ENCODE measurements around the gene EDNRA. TPM values are rescaled to one million over a fixed set of nuclear protein-coding genes. Genes with fewer than 3 reads are reported as not detected.
"Not testable (repeated sequence)": the region's sequence is repeated elsewhere in the genome, so short reads cannot be mapped to it uniquely, and the experiment has no call there.

EDNRA gene
- total RNA-seq: not detected

GRCh38 chr4:147480891-147481576 lies at the start of gene EDNRA:
TSS of gene EDNRA (plus strand) at chr4:147481097. CDS start at chr4:147485682, 4,585 bp downstream.
- ATAC-seq (peak; percentile 45), DNase-seq (no peak)
- no peaks in the 10 kb centered on the region for H3K9me3 Mint-ChIP-seq (ENCODE audit: low read depth)
- H3K27me3 Mint-ChIP-seq: peaks cover 51% of the 10 kb centered on the region
- no peaks in the 10 kb centered on the region for H3K36me3 Mint-ChIP-seq
- H3K4me3 Mint-ChIP-seq: no peak within 1 kb of the TSS
- no peak within 1 kb of the TSS for H3K27ac Mint-ChIP-seq
- H3K4me1 Mint-ChIP-seq: peaks cover 9% of the 10 kb centered on the region
- CTCF ChIA-PET: no interaction called here

- DNase-seq; ATAC-seq; H3K4me3 Mint-ChIP-seq; H3K36me3 Mint-ChIP-seq; CTCF ChIA-PET; H3K4me1 Mint-ChIP-seq; H3K27ac Mint-ChIP-seq; H3K9me3 Mint-ChIP-seq (ENCODE audit: low read depth); H3K27me3 Mint-ChIP-seq: not testable (repeated sequence)
Observed at GRCh38 chr4:147434370-147434769, 46.5 kb upstream of the EDNRA start.

DNA sequence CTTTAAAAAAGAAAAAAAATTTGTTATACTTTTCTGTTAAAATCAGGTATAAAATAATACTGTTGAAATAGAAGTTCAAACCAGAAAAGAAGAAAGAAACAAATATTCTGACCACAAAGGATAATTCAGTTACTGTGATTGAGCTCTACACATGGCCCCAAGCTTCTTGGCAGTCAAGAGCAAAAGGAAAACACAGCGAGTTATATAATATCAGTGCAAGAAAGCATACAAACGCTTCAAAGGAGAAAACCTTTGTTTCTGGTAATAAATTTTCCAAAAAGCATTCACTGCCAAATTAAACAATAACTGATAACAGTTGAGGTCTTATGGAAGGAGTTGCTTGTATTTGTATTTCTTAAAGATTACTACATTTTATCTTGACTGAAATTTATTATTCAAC lies 40.5 kb upstream of the EDNRA start:
- no peaks in the 10 kb centered on the region for H3K36me3 Mint-ChIP-seq
- ATAC-seq (no peak), DNase-seq (no peak)
- H3K4me3 Mint-ChIP-seq: no peak overlapping the region
- H3K4me1 Mint-ChIP-seq: no peaks in the 10 kb centered on the region
- no peaks in the 10 kb centered on the region for H3K27me3 Mint-ChIP-seq
- no peaks in the 10 kb centered on the region for H3K9me3 Mint-ChIP-seq (ENCODE audit: low read depth)
- no peak overlapping the region for H3K27ac Mint-ChIP-seq
- CTCF ChIA-PET: no interaction called here

- DNase-seq (no peak), ATAC-seq (no peak)
- Mint-ChIP-seq H3K27ac (no peak overlapping the region), H3K4me3 (no peak overlapping the region), H3K36me3 (no peaks in the 10 kb centered on the region), H3K9me3 (ENCODE audit: low read depth) (no peaks in the 10 kb centered on the region), H3K27me3 (no peaks in the 10 kb centered on the region), H3K4me1 (no peaks in the 10 kb centered on the region)
- CTCF ChIA-PET: no interaction called here
Observed at GRCh38 chr4:147447786-147448185, 33.1 kb upstream of the EDNRA start.

DNA sequence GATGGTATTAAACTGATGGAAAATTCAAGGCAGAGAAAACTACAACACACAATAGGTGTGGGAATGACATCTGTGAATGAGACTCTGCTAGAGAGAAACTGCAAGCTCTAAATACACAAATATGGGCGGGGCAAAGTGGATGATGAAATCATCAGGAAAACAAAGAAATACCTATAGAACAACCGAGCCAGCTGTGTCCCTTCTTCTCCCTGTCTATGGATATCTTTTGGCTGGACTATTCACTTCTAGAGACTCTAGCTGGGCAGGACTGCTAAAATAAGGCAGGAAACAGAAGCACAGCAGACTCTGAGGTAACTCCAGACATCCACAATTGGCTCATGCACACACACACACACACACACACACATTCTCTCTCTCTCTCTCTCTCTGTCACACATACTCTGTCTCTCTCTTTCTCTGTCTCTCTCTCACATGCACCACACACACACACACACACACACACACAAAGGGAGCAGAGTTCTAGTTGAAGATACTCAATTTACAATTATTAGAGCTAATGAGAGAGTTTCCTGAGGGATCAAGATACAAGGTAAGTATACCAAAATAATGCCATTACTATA lies 27.2 kb upstream of the EDNRA start:
- no peaks in the 10 kb centered on the region for H3K4me1 Mint-ChIP-seq
- H3K36me3 Mint-ChIP-seq: no peaks in the 10 kb centered on the region
- H3K9me3 Mint-ChIP-seq (ENCODE audit: low read depth): peaks cover 5% of the 10 kb centered on the region
- no peak for DNase-seq
- ATAC-seq: no peak
- no peak overlapping the region for H3K4me3 Mint-ChIP-seq
- H3K27ac Mint-ChIP-seq: no peak overlapping the region
- CTCF ChIA-PET: no interaction called here
- H3K27me3 Mint-ChIP-seq: no peaks in the 10 kb centered on the region

DNA sequence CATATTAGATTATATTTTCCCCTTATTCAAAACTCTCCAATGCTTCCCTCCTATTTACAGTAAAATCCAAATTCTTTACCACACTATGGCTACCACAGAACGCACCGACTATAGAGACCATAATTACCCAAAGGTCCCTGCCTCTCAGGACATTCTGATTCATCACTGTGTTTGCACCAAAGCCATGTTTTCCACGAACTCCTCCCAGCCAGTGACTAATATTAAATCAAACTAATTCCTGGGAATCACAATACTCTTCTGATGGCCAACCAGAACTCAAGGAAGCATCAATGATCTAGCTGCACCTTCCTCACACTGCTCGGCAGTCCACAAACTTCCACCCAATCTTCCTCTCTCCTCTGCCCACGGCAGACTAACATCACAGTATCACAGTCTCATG lies 24.2 kb upstream of the EDNRA start:
- H3K4me1 Mint-ChIP-seq: no peaks in the 10 kb centered on the region
- no peaks in the 10 kb centered on the region for H3K36me3 Mint-ChIP-seq
- CTCF ChIA-PET: no interaction called here
- DNase-seq: no peak
- H3K4me3 Mint-ChIP-seq: no peak overlapping the region
- no peak for ATAC-seq
- no peak overlapping the region for H3K27ac Mint-ChIP-seq
- no peaks in the 10 kb centered on the region for H3K27me3 Mint-ChIP-seq
- H3K9me3 Mint-ChIP-seq (ENCODE audit: low read depth): peaks cover 5% of the 10 kb centered on the region

- Mint-ChIP-seq H3K9me3 (ENCODE audit: low read depth) (no peaks in the 10 kb centered on the region), H3K27me3 (no peaks in the 10 kb centered on the region), H3K4me3 (no peak overlapping the region), H3K27ac (no peak overlapping the region), H3K36me3 (no peaks in the 10 kb centered on the region), H3K4me1 (no peaks in the 10 kb centered on the region)
- DNase-seq: no peak
- CTCF ChIA-PET: no interaction called here
- ATAC-seq: no peak
Observed at GRCh38 chr4:147461161-147461560, 19.7 kb upstream of the EDNRA start.

DNA sequence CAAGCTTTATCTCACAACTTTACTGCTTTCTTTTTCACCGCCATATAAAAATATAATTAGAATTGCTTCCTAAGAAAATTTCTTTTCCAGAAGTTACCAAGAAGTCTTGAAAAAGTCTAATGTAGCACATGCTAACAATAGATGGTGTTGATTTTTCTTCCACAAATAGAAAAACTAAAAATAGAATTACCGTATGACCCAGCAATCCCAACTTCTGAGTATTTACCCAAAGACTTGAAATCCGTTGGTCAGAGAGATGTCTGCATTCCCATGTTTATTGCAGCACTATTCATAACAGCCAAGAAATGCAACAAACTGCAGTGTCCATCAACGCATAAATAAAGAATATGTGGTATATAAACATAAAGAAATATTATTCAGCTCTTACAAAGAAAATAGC lies 17.8 kb upstream of the EDNRA start:
- CTCF ChIA-PET: no interaction called here
- Mint-ChIP-seq H3K4me1 (no peaks in the 10 kb centered on the region), H3K27me3 (no peaks in the 10 kb centered on the region), H3K4me3 (no peak overlapping the region), H3K9me3 (ENCODE audit: low read depth) (no peaks in the 10 kb centered on the region), H3K36me3 (no peaks in the 10 kb centered on the region), H3K27ac (no peak overlapping the region)
- DNase-seq (no peak), ATAC-seq (no peak)

GRCh38 chr4:147465461-147465860 lies 15.4 kb upstream of the EDNRA start:
- peaks cover under 1% of the 10 kb centered on the region for H3K27me3 Mint-ChIP-seq
- H3K36me3 Mint-ChIP-seq: no peaks in the 10 kb centered on the region
- H3K4me1 Mint-ChIP-seq: no peaks in the 10 kb centered on the region
- H3K4me3 Mint-ChIP-seq: no peak overlapping the region
- DNase-seq (no peak), ATAC-seq (no peak)
- CTCF ChIA-PET: no interaction called here
- no peaks in the 10 kb centered on the region for H3K9me3 Mint-ChIP-seq (ENCODE audit: low read depth)
- no peak overlapping the region for H3K27ac Mint-ChIP-seq

- H3K9me3 Mint-ChIP-seq (ENCODE audit: low read depth): no peaks in the 10 kb centered on the region
- no peak overlapping the region for H3K4me3 Mint-ChIP-seq
- CTCF ChIA-PET: no interaction called here
- ATAC-seq: no peak
- no peaks in the 10 kb centered on the region for H3K36me3 Mint-ChIP-seq
- no peak for DNase-seq
- no peak overlapping the region for H3K27ac Mint-ChIP-seq
- H3K27me3 Mint-ChIP-seq: peaks cover 47% of the 10 kb centered on the region
- H3K4me1 Mint-ChIP-seq: peaks cover 9% of the 10 kb centered on the region
Observed at GRCh38 chr4:147477439-147477838, 3.5 kb upstream of the EDNRA start.

DNA sequence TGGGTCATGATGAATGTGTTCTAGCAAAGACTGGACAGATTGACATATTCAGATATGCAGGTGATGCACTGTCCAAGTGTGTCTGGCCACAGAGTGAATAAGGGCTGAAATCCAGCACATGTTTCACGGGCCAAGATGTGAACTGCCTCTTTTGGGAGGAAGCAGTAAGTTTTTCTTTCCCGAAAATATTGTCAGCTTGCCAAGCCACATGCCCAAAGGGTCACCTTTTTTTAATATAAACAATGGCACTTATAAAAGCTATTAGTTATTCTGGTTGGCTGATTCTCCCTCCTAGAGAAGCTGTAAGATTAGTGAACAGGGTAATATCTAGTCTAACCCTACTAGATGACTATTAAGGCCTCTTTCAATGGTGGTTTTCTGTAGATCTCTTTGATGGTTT lies 1.5 kb upstream of the EDNRA start:
- Mint-ChIP-seq H3K9me3 (ENCODE audit: low read depth) (no peaks in the 10 kb centered on the region), H3K27me3 (peaks cover 51% of the 10 kb centered on the region), H3K4me1 (peaks cover 9% of the 10 kb centered on the region), H3K36me3 (no peaks in the 10 kb centered on the region), H3K4me3 (no peak overlapping the region), H3K27ac (no peak overlapping the region)
- ATAC-seq (no peak), DNase-seq (no peak)
- CTCF ChIA-PET: no interaction called here

- CTCF ChIA-PET: no interaction called here
- ATAC-seq: no peak
- Mint-ChIP-seq H3K4me1 (peaks cover 9% of the 10 kb centered on the region), H3K27ac (no peak overlapping the region), H3K36me3 (no peaks in the 10 kb centered on the region), H3K27me3 (peaks cover 51% of the 10 kb centered on the region), H3K4me3 (no peak overlapping the region), H3K9me3 (ENCODE audit: low read depth) (no peaks in the 10 kb centered on the region)
- no peak for DNase-seq
Observed at GRCh38 chr4:147479786-147480185, 1.1 kb upstream of the EDNRA start.

DNA sequence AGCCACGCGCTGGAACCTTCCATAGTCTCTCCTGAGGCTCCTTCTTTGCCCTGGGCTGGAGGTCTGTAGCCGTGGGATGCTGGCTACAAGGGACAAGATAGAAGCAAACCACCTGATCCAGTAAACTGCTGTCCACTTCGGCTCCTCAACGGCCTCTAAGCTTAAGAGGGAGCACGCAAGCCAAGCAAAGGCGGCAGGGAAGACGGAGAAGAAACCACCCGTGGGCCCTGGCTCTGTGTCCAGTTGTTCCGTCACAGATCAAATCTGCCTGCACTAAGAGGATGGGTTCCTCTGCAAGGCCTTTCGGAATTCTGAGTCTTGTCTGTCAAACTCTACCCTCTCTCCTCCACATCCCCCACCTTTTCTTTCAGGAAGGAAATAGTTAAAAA lies 401 bp upstream of the EDNRA start:
- ATAC-seq (no peak), DNase-seq (no peak)
- peaks cover 51% of the 10 kb centered on the region for H3K27me3 Mint-ChIP-seq
- H3K27ac Mint-ChIP-seq: no peak overlapping the region
- no peaks in the 10 kb centered on the region for H3K9me3 Mint-ChIP-seq (ENCODE audit: low read depth)
- H3K36me3 Mint-ChIP-seq: no peaks in the 10 kb centered on the region
- CTCF ChIA-PET: no interaction called here
- H3K4me3 Mint-ChIP-seq: no peak overlapping the region
- H3K4me1 Mint-ChIP-seq: peaks cover 9% of the 10 kb centered on the region

GRCh38 chr4:147481577-147482109 lies 746 bp downstream of the EDNRA start:
- CTCF ChIA-PET: no interaction called here
- peaks cover 9% of the 10 kb centered on the region for H3K4me1 Mint-ChIP-seq

More at GRCh38 chr4:147481577-147482109, 746 bp downstream of the EDNRA start:
- no peak for DNase-seq
- H3K27me3 Mint-ChIP-seq: peaks cover 51% of the 10 kb centered on the region
- no peaks in the 10 kb centered on the region for H3K36me3 Mint-ChIP-seq
- H3K9me3 Mint-ChIP-seq (ENCODE audit: low read depth): no peaks in the 10 kb centered on the region
- H3K27ac Mint-ChIP-seq: no peak overlapping the region
- ATAC-seq: no peak
- no peak overlapping the region for H3K4me3 Mint-ChIP-seq

Data from activated CD8-positive, alpha-beta memory T cell treated with anti-CD3 and anti-CD28 coated beads, Interleukin-2, amount 10 ng/mL, durations not matched to agents 7 days and 5 days (primary cell).